Endothelial cell of umbilical vein (primary cell): Measurements from ENCODE around the gene CCNT2. TPM values are rescaled to one million over a fixed set of nuclear protein-coding genes. Genes with fewer than 3 reads are reported as not detected.

Experiments used
- BruUV-seq: library from RNA; stranded (reverse); fragments of 400-500 nt; replicated peaks from 2 replicates; lab custom pipeline; 2021; lab: Mats Ljungman, UMichigan
- CTCF ChIA-PET: fragments of 300-600, 350-600 bp; sonication (Branson Sonifier 250); formaldehyde crosslinking; loops from one replicate; lab custom pipeline; 2021; ENCODE audit warnings: antibody characterized with exemption, inconsistent platforms; lab: Charles Lee
- POLR2A ChIA-PET: fragments of 300-600, 350-600 bp; sonication (Branson Sonifier 250); formaldehyde crosslinking; loops from one replicate; lab custom pipeline; 2021; ENCODE audit warnings: antibody characterized with exemption, inconsistent platforms; lab: Charles Lee
- DNase-seq: peaks from one replicate; pipeline ENCODE4 v3.0.0-alpha.2; 2011; ENCODE audit warnings: low read depth, low spot score
- FAIRE-seq: peaks from 2 replicates; lab custom pipeline; 2011; peaks lifted over from hg19 to GRCh38; lab: Jason Lieb, UNC
- H2AFZ ChIP-seq: 2 replicates; pipeline ENCODE4 v1.6.0; 2012; ENCODE audit warnings: low read depth, low read length, control low read depth, inconsistent platforms
- H3K27ac ChIP-seq: 2 replicates; pipeline ENCODE4 v1.5.1; 2011; ENCODE audit warnings: low read depth, mild to moderate bottlenecking, control low read depth, low read length, moderate library complexity; ENCODE audit not compliant: insufficient read depth
- H3K27me3 ChIP-seq, 2 experiments: 2 replicates each; pipeline versions ENCODE4 v1.6.0 to v1.6.1; 2011; ENCODE audit warnings: low read length in 2 of 2, mixed read lengths in 1 of 2; ENCODE audit not compliant: control insufficient read depth in 2 of 2, insufficient read depth in 2 of 2
- H3K36me3 ChIP-seq, 2 experiments: 2 replicates in 1 of 2; 3 replicates in 1 of 2; pipeline ENCODE4 v1.5.1; 2011; ENCODE audit warnings: low read length in 2 of 2, mild to moderate bottlenecking in 1 of 2, moderate library complexity in 1 of 2; ENCODE audit not compliant: control insufficient read depth in 2 of 2, insufficient read depth in 2 of 2; ENCODE audit errors: extremely low read depth in 1 of 2
- H3K4me1 ChIP-seq: 3 replicates; pipeline ENCODE4 v1.5.1; 2011; ENCODE audit warnings: mild to moderate bottlenecking, low read length; ENCODE audit not compliant: control insufficient read depth, insufficient read depth; ENCODE audit errors: extremely low read depth
- H3K4me2 ChIP-seq: 2 replicates; pipeline ENCODE4 v1.6.1; 2011; ENCODE audit warnings: low read length, control low read depth, mixed read lengths; ENCODE audit not compliant: insufficient read depth
- H3K4me3 ChIP-seq, 3 experiments: fragments of 200-600 bp in 1 of 3; sonication (generic), shearing (Covaris generic) in 1 of 3; replicated peaks in 1 of 3; 2 replicates each; pipeline ENCODE4 v1.5.1; 2011 to 2016; ENCODE audit warnings: control low read depth in 3 of 3, low read length in 3 of 3, mild to moderate bottlenecking in 2 of 3, inconsistent platforms in 1 of 3, low read depth in 1 of 3, moderate library complexity in 1 of 3; ENCODE audit not compliant: insufficient read depth in 1 of 3
- H3K79me2 ChIP-seq: 2 replicates; pipeline ENCODE4 v1.6.0; 2012; ENCODE audit warnings: low read length, inconsistent platforms; ENCODE audit not compliant: control insufficient read depth, insufficient read depth
- H3K9ac ChIP-seq: replicated peaks from 2 replicates; pipeline ENCODE3; 2011; ENCODE audit warnings: low read length, control low read depth; ENCODE audit not compliant: insufficient read depth; ENCODE audit errors: extremely low read depth
- H3K9me1 ChIP-seq: replicated peaks from 3 replicates; pipeline ENCODE4 v1.6.0; 2011; ENCODE audit warnings: mild to moderate bottlenecking, low read length; ENCODE audit not compliant: control insufficient read depth, insufficient read depth; ENCODE audit errors: extremely low read depth
- H3K9me3 ChIP-seq: replicated peaks from 2 replicates; pipeline ENCODE4 v1.5.1; 2012; ENCODE audit warnings: low read length, inconsistent platforms; ENCODE audit not compliant: control insufficient read depth, insufficient read depth
- H4K20me1 ChIP-seq: replicated peaks from 2 replicates; pipeline ENCODE3; 2011; ENCODE audit warnings: mild to moderate bottlenecking, low read length; ENCODE audit not compliant: control insufficient read depth, insufficient read depth; ENCODE audit errors: extremely low read depth
- CTCF ChIP-seq, 2 donors: IDR thresholded peaks; 1 replicate in 1 of 2; 2 replicates in 1 of 2; pipeline ENCODE4 v1.5.1; 2011; ENCODE audit warnings: low read length in 2 of 2, mild to moderate bottlenecking in 2 of 2, moderate library complexity in 2 of 2, control low read depth in 1 of 2, inconsistent platforms in 1 of 2, low read depth in 1 of 2; ENCODE audit not compliant: insufficient read depth in 1 of 2; ENCODE audit errors: extremely low read depth in 1 of 2
- EZH2 ChIP-seq: IDR thresholded peaks from 2 replicates; pipeline ENCODE4 v1.6.1; 2012; ENCODE audit warnings: borderline replicate concordance, low read depth, mild to moderate bottlenecking, moderate library complexity, low read length, inconsistent platforms; ENCODE audit not compliant: severe bottlenecking
- FOS ChIP-seq: IDR thresholded peaks from 2 replicates; pipeline ENCODE4 v1.6.1; 2011; ENCODE audit warnings: mild to moderate bottlenecking, low read length, moderate library complexity, borderline replicate concordance; ENCODE audit not compliant: insufficient read depth
- GATA2 ChIP-seq: IDR thresholded peaks from 2 replicates; pipeline ENCODE4 v1.7.0; 2011; ENCODE audit warnings: low read depth, mild to moderate bottlenecking, moderate library complexity, mixed read lengths, low read length; ENCODE audit not compliant: insufficient read length, insufficient read depth
- JUN ChIP-seq: IDR thresholded peaks from 2 replicates; pipeline ENCODE4 v1.6.1; 2011; ENCODE audit warnings: borderline replicate concordance, low read depth; ENCODE audit not compliant: insufficient read length, insufficient read depth
- MAX ChIP-seq: IDR thresholded peaks from 2 replicates; pipeline ENCODE4 v1.6.1; 2011; ENCODE audit not compliant: insufficient read depth, insufficient read length
- MYC ChIP-seq: IDR thresholded peaks from one replicate; pipeline ENCODE4 v1.6.1; 2011; ENCODE audit warnings: mild to moderate bottlenecking, low read depth, low read length
- POLR2A ChIP-seq: IDR thresholded peaks from 2 replicates; pipeline ENCODE4 v1.6.1; 2012; ENCODE audit warnings: low read depth, mild to moderate bottlenecking, control low read depth, low read length
- POLR2AphosphoS5 ChIP-seq: IDR thresholded peaks from 2 replicates; pipeline ENCODE4 v1.6.1; 2012; ENCODE audit warnings: low read depth, mild to moderate bottlenecking, control low read depth, low read length, moderate library complexity; ENCODE audit not compliant: insufficient read depth
- dilution Hi-C: fragments of 300-500 bp; cut with MboI; formaldehyde crosslinking; loops from one replicate; pipeline ENCODE4 v1.15.0; 2019; ENCODE audit warnings: low sequenced_read_pairs; ENCODE audit not compliant: extremely low pct_ligation_motif_present
- intact Hi-C: fragments of 100-400 bp; cut with micrococcal nuclease; formaldehyde crosslinking; loops from one replicate; pipeline ENCODE4 v1.10.0; 2022
- polyA plus RNA-seq, 4 experiments: library from polyadenylated mRNA; depleted of rRNA in 3 of 4; stranded (reverse) in 3 of 4; unstranded in 1 of 4; fragments of >200 nt; gene quantifications; 2 replicates each; pipeline versions ENCODE4 v1.2.1 to v1.2.3, GENCODE V29; 2011 to 2012; ENCODE audit warnings: missing spikeins in 1 of 4
- total RNA-seq: library from RNA; stranded (reverse); gene quantifications from 2 replicates; pipeline ENCODE4 v1.2.3, GENCODE V29; 2021

The CCNT2 gene
- total and polyA plus RNA-seq, 2 donors (not counting 3 experiments of a cell fraction or from before 2014, with no cell fraction given): 10.3 to 35.5 TPM

- Histone ChIP-seq H2AFZ (no peak overlapping the region), H3K27ac (no peak overlapping the region), H3K9me1 (no peaks in the 10 kb centered on the region), H3K4me2 (no peak overlapping the region), H4K20me1 (no peaks in the 10 kb centered on the region), H3K9ac (no peak overlapping the region), H3K4me1 (no peaks in the 10 kb centered on the region), H3K79me2 (no peaks in the 10 kb centered on the region), H3K27me3 (peaks cover 17 to 22% of the 10 kb centered on the region in 2 experiments), H3K36me3 (no peaks in the 10 kb centered on the region), H3K4me3 (no peak overlapping the region), H3K9me3 (no peaks in the 10 kb centered on the region)
- DNase-seq: no peak
- intact Hi-C loops (loop anchor here (5.0 to 10.0 kb wide), 2 partner anchors 162 to 1374 kb away; no protein-coding TSS in a partner anchor), dilution Hi-C loops (no loop called here)
- BruUV-seq: no TSS peak
- no peak for FAIRE-seq
- ChIA-PET POLR2A (no interaction called here), CTCF (interaction anchor here (1.2 to 8.0 kb wide), 8 partner anchors 13 to 794 kb away, joined by 3 to 231 read pairs (median 42); no protein-coding TSS in a partner anchor)
- TF ChIP-seq FOS (no peak), MYC (no peak), POLR2AphosphoS5 (no peak), JUN (no peak), EZH2 (no peak), GATA2 (no peak), POLR2A (no peak), MAX (no peak), CTCF (IDR thresholded peaks at IDR 0.05; ENCODE audit: extremely low read depth in 1 of 2, insufficient read depth in 1 of 2, low read depth in 1 of 2, low read length in 2 of 2) (no peak)
Measured at GRCh38 chr2:135002836-135003235, 84.2 kb downstream of the CCNT2 start.
